ENCODE results near the gene NCOA7. TPM values are rescaled to one million over a fixed set of nuclear protein-coding genes. Genes with fewer than 3 reads are reported as not detected.

NCOA7 gene
- total RNA-seq, 1 experiment from 2014 or later: 9.4 TPM

DNA sequence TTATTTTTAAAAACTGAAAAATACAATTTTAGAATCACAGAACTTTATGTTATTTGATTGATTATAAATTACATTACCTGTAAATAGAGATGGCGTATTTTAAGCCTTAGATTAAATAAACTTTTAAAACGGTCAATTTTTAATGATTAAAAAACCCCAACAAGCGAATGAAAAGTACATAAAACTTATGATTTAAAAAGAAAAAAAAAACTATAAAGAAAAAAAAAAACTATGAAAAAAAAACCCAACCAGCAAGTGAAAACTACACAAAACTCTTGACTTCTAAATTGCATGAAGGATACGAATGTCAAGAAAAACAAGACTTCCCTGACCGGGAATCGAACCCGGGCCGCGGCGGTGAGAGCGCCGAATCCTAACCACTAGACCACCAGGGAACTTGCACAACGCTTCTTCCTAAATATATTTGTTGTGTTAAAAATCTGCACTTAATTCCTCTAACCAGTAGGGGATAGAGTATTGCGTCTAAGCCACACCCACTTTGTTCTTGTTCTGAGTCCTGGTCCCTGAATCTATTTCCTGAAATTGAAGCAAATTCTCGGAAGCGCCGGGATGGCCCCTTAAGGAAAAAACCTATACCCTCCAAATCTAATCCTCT lies 10.7 kb upstream of the NCOA7 start:
- Histone ChIP-seq H3K9me3 (ENCODE audit: control insufficient read depth, low read depth, low read length) (no peaks in the 10 kb centered on the region), H2BK12ac (ENCODE audit: insufficient read length, low read depth, low read length) (no peak overlapping the region), H3K23me2 (ENCODE audit: insufficient read length, low read depth, low read length, poor library complexity, severe bottlenecking) (peaks cover 5% of the 10 kb centered on the region), H3K79me1 (ENCODE audit: insufficient read depth, low read depth, low read length, poor library complexity, severe bottlenecking) (no peaks in the 10 kb centered on the region), H2BK15ac (ENCODE audit: low read depth, low read length) (no peak overlapping the region), H3K4ac (ENCODE audit: low read depth, low read length) (no peak overlapping the region), H4K8ac (replicated peaks; ENCODE audit: insufficient read length, low read depth, low read length) (no peak overlapping the region), H3K27ac (ENCODE audit: insufficient read length, low read depth, low read length) (no peak overlapping the region), H2BK120ac (ENCODE audit: low read depth, low read length, poor library complexity, severe bottlenecking) (no peak overlapping the region), H4K91ac (ENCODE audit: insufficient read length, low read depth, low read length) (no peak overlapping the region), H4K20me1 (ENCODE audit: control insufficient read depth, insufficient read depth, insufficient read length) (no peaks in the 10 kb centered on the region), H3K4me2 (ENCODE audit: insufficient read depth, insufficient read length, low read length) (peak overlapping the region; percentile 93), H3K79me2 (ENCODE audit: insufficient read depth, low read length) (no peaks in the 10 kb centered on the region), H3K56ac (ENCODE audit: insufficient read length, low read depth, low read length) (no peak overlapping the region), H3K14ac (ENCODE audit: insufficient read depth, low read length) (peak overlapping the region; percentile 92; the same call in 1 of the 2 replicates), H2AK5ac (ENCODE audit: insufficient read length, low read length) (no peak overlapping the region), H3K23ac (ENCODE audit: insufficient read length, low read depth, low read length) (no peak overlapping the region), H2AFZ (ENCODE audit: low read length) (no peak overlapping the region), H3K4me1 (ENCODE audit: insufficient read depth, low read length) (no peaks in the 10 kb centered on the region), H3K9ac (ENCODE audit: extremely low read depth, insufficient read length, low read length) (peak overlapping the region; percentile 92), H3K27me3 (ENCODE audit: insufficient read depth, low read length) (no peaks in the 10 kb centered on the region), H3T11ph (ENCODE audit: low read length) (no peak overlapping the region), H3K18ac (ENCODE audit: insufficient read length, low read depth, low read length) (no peak overlapping the region), H4K5ac (ENCODE audit: insufficient read length, low read depth, low read length) (no peak overlapping the region), H2BK5ac (ENCODE audit: insufficient read length, low read length) (no peak overlapping the region), H2BK20ac (ENCODE audit: low read depth, low read length, poor library complexity, severe bottlenecking) (no peak overlapping the region)
- peaks cover 5% of the 10 kb centered on the region for H3K27me3 Mint-ChIP-seq (ENCODE audit: low read depth)
- peaks cover 0 to 3% of the 10 kb centered on the region in 2 experiments; a peak in 1 of 5 replicates for H3K9me3 Mint-ChIP-seq
- no CpG with 5 or more reads among the region's 17 CpGs for WGBS (ENCODE audit: extremely low coverage, insufficient read length, low lambda C conversion rate)
- peak; percentile 78 for DNase-seq
- no peak overlapping the region for H3K27ac Mint-ChIP-seq
- peaks cover 18 to 20% of the 10 kb centered on the region in 2 experiments for H3K4me1 Mint-ChIP-seq
- TF ChIP-seq, protein P1, sequence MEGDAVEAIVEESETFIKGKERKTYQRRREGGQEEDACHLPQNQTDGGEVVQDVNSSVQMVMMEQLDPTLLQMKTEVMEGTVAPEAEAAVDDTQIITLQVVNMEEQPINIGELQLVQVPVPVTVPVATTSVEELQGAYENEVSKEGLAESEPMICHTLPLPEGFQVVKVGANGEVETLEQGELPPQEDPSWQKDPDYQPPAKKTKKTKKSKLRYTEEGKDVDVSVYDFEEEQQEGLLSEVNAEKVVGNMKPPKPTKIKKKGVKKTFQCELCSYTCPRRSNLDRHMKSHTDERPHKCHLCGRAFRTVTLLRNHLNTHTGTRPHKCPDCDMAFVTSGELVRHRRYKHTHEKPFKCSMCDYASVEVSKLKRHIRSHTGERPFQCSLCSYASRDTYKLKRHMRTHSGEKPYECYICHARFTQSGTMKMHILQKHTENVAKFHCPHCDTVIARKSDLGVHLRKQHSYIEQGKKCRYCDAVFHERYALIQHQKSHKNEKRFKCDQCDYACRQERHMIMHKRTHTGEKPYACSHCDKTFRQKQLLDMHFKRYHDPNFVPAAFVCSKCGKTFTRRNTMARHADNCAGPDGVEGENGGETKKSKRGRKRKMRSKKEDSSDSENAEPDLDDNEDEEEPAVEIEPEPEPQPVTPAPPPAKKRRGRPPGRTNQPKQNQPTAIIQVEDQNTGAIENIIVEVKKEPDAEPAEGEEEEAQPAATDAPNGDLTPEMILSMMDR (conservative IDR thresholded peaks at IDR 0.05): no peak; the same call in 2 of the 3 replicates
- no peaks in the 10 kb centered on the region for H3K36me3 Mint-ChIP-seq (ENCODE audit: insufficient read depth in 1 of 3, low read depth in 3 of 3)
- H3K4me3 Mint-ChIP-seq: no peak overlapping the region
